SK-N-SH treated with all-trans-retinoic acid at 6 μM for 48 hours (cell line): ENCODE data around the gene FLNC.

Experiments used
- ARNTL ChIP-seq: fragments of 450-650 bp; formaldehyde crosslinking; IDR thresholded peaks from 2 replicates; pipeline ENCODE4 v1.5.0; 2020; ENCODE audit warnings: low read depth, mild to moderate bottlenecking, moderate library complexity, borderline replicate concordance
- CSDC2 ChIP-seq: fragments of 250-450 bp; sonication (Bioruptor Pico); IDR thresholded peaks from 2 replicates; pipeline ENCODE4 v1.5.0; 2020; ENCODE audit warnings: mild to moderate bottlenecking, moderate library complexity
- ESRRG ChIP-seq: fragments of 250-450 bp; sonication (Bioruptor Pico); IDR thresholded peaks from 2 replicates; pipeline ENCODE4 v1.6.1; 2021; ENCODE audit warnings: mild to moderate bottlenecking
- GLIS3 ChIP-seq: fragments of 250-450 bp; sonication (Bioruptor Pico); IDR thresholded peaks from 2 replicates; pipeline ENCODE4 v1.5.0; 2020; ENCODE audit warnings: mild to moderate bottlenecking, moderate library complexity
- SNAI2 ChIP-seq: fragments of 250-450 bp; sonication (Bioruptor Pico); IDR thresholded peaks from 2 replicates; pipeline ENCODE4 v1.5.0; 2020; ENCODE audit warnings: mild to moderate bottlenecking, moderate library complexity
- ZFP3 ChIP-seq: fragments of 250-450 bp; sonication (Bioruptor Pico); IDR thresholded peaks from 2 replicates; pipeline ENCODE4 v1.5.0; 2020; ENCODE audit warnings: mild to moderate bottlenecking, moderate library complexity
- ZFP30 ChIP-seq: fragments of 450-650 bp; formaldehyde crosslinking; IDR thresholded peaks from 2 replicates; pipeline ENCODE4 v1.5.0; 2022; ENCODE audit warnings: mild to moderate bottlenecking, moderate library complexity
- ZNF70 ChIP-seq: fragments of 450-650 bp; formaldehyde crosslinking; IDR thresholded peaks from 2 replicates; pipeline ENCODE4 v1.5.0; 2020; ENCODE audit warnings: mild to moderate bottlenecking, moderate library complexity
- TF ChIP-seq, protein P1 (sequence below): fragments of 250-450 bp; sonication (Bioruptor Pico); IDR thresholded peaks from 2 replicates; pipeline ENCODE4 v1.8.0; 2020; ENCODE audit warnings: mild to moderate bottlenecking, moderate library complexity, borderline replicate concordance
- TF ChIP-seq, protein P2 (sequence below): fragments of 250-450 bp; sonication (Bioruptor Pico); IDR thresholded peaks from 2 replicates; pipeline ENCODE4 v1.5.0; 2020; ENCODE audit warnings: mild to moderate bottlenecking, moderate library complexity

- TF ChIP-seq, protein P1, sequence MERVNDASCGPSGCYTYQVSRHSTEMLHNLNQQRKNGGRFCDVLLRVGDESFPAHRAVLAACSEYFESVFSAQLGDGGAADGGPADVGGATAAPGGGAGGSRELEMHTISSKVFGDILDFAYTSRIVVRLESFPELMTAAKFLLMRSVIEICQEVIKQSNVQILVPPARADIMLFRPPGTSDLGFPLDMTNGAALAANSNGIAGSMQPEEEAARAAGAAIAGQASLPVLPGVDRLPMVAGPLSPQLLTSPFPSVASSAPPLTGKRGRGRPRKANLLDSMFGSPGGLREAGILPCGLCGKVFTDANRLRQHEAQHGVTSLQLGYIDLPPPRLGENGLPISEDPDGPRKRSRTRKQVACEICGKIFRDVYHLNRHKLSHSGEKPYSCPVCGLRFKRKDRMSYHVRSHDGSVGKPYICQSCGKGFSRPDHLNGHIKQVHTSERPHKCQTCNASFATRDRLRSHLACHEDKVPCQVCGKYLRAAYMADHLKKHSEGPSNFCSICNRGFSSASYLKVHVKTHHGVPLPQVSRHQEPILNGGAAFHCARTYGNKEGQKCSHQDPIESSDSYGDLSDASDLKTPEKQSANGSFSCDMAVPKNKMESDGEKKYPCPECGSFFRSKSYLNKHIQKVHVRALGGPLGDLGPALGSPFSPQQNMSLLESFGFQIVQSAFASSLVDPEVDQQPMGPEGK (CRISPR knock-in tag): no peak
- TF ChIP-seq ZFP30 (CRISPR knock-in tag) (no peak), ARNTL (no peak), SNAI2 (no peak), ESRRG (CRISPR knock-in tag) (no peak), ZNF70 (no peak), GLIS3 (CRISPR knock-in tag) (no peak), CSDC2 (no peak), ZFP3 (CRISPR knock-in tag) (no peak)
- TF ChIP-seq, protein P2, sequence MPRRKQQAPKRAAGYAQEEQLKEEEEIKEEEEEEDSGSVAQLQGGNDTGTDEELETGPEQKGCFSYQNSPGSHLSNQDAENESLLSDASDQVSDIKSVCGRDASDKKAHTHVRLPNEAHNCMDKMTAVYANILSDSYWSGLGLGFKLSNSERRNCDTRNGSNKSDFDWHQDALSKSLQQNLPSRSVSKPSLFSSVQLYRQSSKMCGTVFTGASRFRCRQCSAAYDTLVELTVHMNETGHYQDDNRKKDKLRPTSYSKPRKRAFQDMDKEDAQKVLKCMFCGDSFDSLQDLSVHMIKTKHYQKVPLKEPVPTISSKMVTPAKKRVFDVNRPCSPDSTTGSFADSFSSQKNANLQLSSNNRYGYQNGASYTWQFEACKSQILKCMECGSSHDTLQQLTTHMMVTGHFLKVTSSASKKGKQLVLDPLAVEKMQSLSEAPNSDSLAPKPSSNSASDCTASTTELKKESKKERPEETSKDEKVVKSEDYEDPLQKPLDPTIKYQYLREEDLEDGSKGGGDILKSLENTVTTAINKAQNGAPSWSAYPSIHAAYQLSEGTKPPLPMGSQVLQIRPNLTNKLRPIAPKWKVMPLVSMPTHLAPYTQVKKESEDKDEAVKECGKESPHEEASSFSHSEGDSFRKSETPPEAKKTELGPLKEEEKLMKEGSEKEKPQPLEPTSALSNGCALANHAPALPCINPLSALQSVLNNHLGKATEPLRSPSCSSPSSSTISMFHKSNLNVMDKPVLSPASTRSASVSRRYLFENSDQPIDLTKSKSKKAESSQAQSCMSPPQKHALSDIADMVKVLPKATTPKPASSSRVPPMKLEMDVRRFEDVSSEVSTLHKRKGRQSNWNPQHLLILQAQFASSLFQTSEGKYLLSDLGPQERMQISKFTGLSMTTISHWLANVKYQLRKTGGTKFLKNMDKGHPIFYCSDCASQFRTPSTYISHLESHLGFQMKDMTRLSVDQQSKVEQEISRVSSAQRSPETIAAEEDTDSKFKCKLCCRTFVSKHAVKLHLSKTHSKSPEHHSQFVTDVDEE: no peak
Measured at GRCh38 chr7:128826512-128826911, 3.7 kb upstream of the FLNC start.
